H9 (cell line): ENCODE measurements around the gene HLA-DPB1. TPM values are rescaled to one million over a fixed set of nuclear protein-coding genes. Genes with fewer than 3 reads are reported as not detected.

ENCODE experiments used
- DNase-seq: peaks from one replicate; pipeline ENCODE4 v3.0.0-alpha.2; 2017
- H2AFZ ChIP-seq: one replicate; pipeline ENCODE4 v1.6.1; 2013; ENCODE audit warnings: mild to moderate bottlenecking, low read length, control low read depth, moderate library complexity
- H2AK5ac ChIP-seq: 2 replicates; pipeline ENCODE4 v1.6.1; 2013; ENCODE audit warnings: low read length, control low read depth, mixed read lengths; ENCODE audit not compliant: insufficient read length
- H2BK120ac ChIP-seq: one replicate; pipeline ENCODE4 v1.6.1; 2013; ENCODE audit warnings: low read depth, mild to moderate bottlenecking, low read length, control low read depth, inconsistent platforms; ENCODE audit not compliant: poor library complexity, severe bottlenecking
- H2BK12ac ChIP-seq: 2 replicates; pipeline ENCODE4 v1.6.1; 2013; ENCODE audit warnings: low read length, control low read depth, mixed read lengths, low read depth; ENCODE audit not compliant: insufficient read length
- H2BK15ac ChIP-seq: 2 replicates; pipeline ENCODE4 v1.6.1; 2013; ENCODE audit warnings: low read depth, low read length, control low read depth
- H2BK20ac ChIP-seq: one replicate; pipeline ENCODE4 v1.6.1; 2013; ENCODE audit warnings: low read depth, mild to moderate bottlenecking, low read length, control low read depth, inconsistent platforms; ENCODE audit not compliant: poor library complexity, severe bottlenecking
- H2BK5ac ChIP-seq: 2 replicates; pipeline ENCODE4 v1.6.1; 2013; ENCODE audit warnings: low read length, control low read depth, mixed read lengths; ENCODE audit not compliant: insufficient read length
- H3K14ac ChIP-seq: 2 replicates; pipeline ENCODE4 v1.6.1; 2013; ENCODE audit warnings: low read length, control low read depth; ENCODE audit not compliant: insufficient read depth
- H3K18ac ChIP-seq: 2 replicates; pipeline ENCODE4 v1.6.1; 2013; ENCODE audit warnings: low read depth, mild to moderate bottlenecking, mixed read lengths, low read length, control low read depth; ENCODE audit not compliant: insufficient read length
- H3K23ac ChIP-seq: 2 replicates; pipeline ENCODE4 v1.6.1; 2013; ENCODE audit warnings: low read length, control low read depth, mixed read lengths, low read depth; ENCODE audit not compliant: insufficient read length
- H3K23me2 ChIP-seq: 2 replicates; pipeline ENCODE4 v1.6.1; 2013; ENCODE audit warnings: low read depth, mild to moderate bottlenecking, mixed read lengths, low read length, control low read depth; ENCODE audit not compliant: insufficient read length, poor library complexity, severe bottlenecking
- H3K27ac ChIP-seq: 2 replicates; pipeline ENCODE4 v1.5.1; 2013; ENCODE audit warnings: low read length, control low read depth, mixed read lengths, low read depth; ENCODE audit not compliant: insufficient read length
- H3K27me3 ChIP-seq: 2 replicates; pipeline ENCODE4 v1.6.1; 2013; ENCODE audit warnings: low read length, control low read depth, inconsistent platforms; ENCODE audit not compliant: insufficient read depth
- H3K4ac ChIP-seq: 2 replicates; pipeline ENCODE4 v1.6.1; 2013; ENCODE audit warnings: low read depth, mild to moderate bottlenecking, control low read depth, inconsistent platforms, low read length, moderate library complexity
- H3K4me1 ChIP-seq: 2 replicates; pipeline ENCODE4 v1.6.1; 2013; ENCODE audit warnings: low read length, control low read depth, inconsistent platforms; ENCODE audit not compliant: insufficient read depth
- H3K4me2 ChIP-seq: 2 replicates; pipeline ENCODE4 v1.6.1; 2013; ENCODE audit warnings: low read length, control low read depth, mixed read lengths; ENCODE audit not compliant: insufficient read length, insufficient read depth
- H3K56ac ChIP-seq: 2 replicates; pipeline ENCODE4 v1.6.1; 2013; ENCODE audit warnings: low read depth, mild to moderate bottlenecking, mixed read lengths, low read length, control low read depth; ENCODE audit not compliant: insufficient read length
- H3K79me1 ChIP-seq: 2 replicates; pipeline ENCODE4 v1.6.1; 2013; ENCODE audit warnings: low read depth, mild to moderate bottlenecking, moderate library complexity, low read length, control low read depth, inconsistent platforms; ENCODE audit not compliant: insufficient read depth, poor library complexity, severe bottlenecking
- H3K79me2 ChIP-seq: 2 replicates; pipeline ENCODE4 v1.6.1; 2013; ENCODE audit warnings: low read length, control low read depth, inconsistent platforms; ENCODE audit not compliant: insufficient read depth
- H3K9ac ChIP-seq: 2 replicates; pipeline ENCODE4 v1.6.1; 2013; ENCODE audit warnings: low read length, control low read depth, mixed read lengths; ENCODE audit not compliant: insufficient read length; ENCODE audit errors: extremely low read depth
- H3K9me3 ChIP-seq: one replicate; pipeline ENCODE4 v1.6.1; 2013; ENCODE audit warnings: low read depth, low read length, inconsistent platforms; ENCODE audit not compliant: control insufficient read depth
- H3T11ph ChIP-seq: one replicate; pipeline ENCODE4 v1.6.1; 2013; ENCODE audit warnings: mild to moderate bottlenecking, low read length, control low read depth, inconsistent platforms
- H4K20me1 ChIP-seq: one replicate; pipeline ENCODE4 v1.6.1; 2013; ENCODE audit not compliant: control insufficient read depth, insufficient read length, insufficient read depth
- H4K5ac ChIP-seq: 2 replicates; pipeline ENCODE4 v1.6.1; 2013; ENCODE audit warnings: low read depth, mild to moderate bottlenecking, mixed read lengths, low read length, control low read depth; ENCODE audit not compliant: insufficient read length
- H4K8ac ChIP-seq: replicated peaks from 2 replicates; pipeline ENCODE4 v1.6.1; 2013; ENCODE audit warnings: low read length, control low read depth, mixed read lengths, low read depth; ENCODE audit not compliant: insufficient read length
- H4K91ac ChIP-seq: 2 replicates; pipeline ENCODE4 v1.6.1; 2013; ENCODE audit warnings: low read depth, mild to moderate bottlenecking, moderate library complexity, mixed read lengths, low read length, control low read depth; ENCODE audit not compliant: insufficient read length
- H3K27ac Mint-ChIP-seq, 3 experiments: 2 replicates in 2 of 3; 3 replicates in 1 of 3; pipeline ENCODE4 v1.8.0; 2020 to 2021; ENCODE audit warnings: mixed read lengths in 3 of 3, mild to moderate bottlenecking in 1 of 3, moderate library complexity in 1 of 3
- H3K27me3 Mint-ChIP-seq: 2 replicates; pipeline ENCODE4 v1.8.0; 2021; ENCODE audit warnings: low read depth, mild to moderate bottlenecking, moderate library complexity, mixed read lengths
- H3K36me3 Mint-ChIP-seq, 3 experiments: 2 replicates in 2 of 3; 3 replicates in 1 of 3; pipeline ENCODE4 v1.8.0; 2020 to 2021; ENCODE audit warnings: low read depth in 3 of 3, mixed read lengths in 3 of 3; ENCODE audit not compliant: insufficient read depth in 1 of 3
- H3K4me1 Mint-ChIP-seq, 2 experiments: 2 replicates each; pipeline ENCODE4 v1.8.0; 2020; ENCODE audit warnings: mixed read lengths in 2 of 2
- H3K4me3 Mint-ChIP-seq, 2 experiments: 2 replicates in 1 of 2; 3 replicates in 1 of 2; pipeline ENCODE4 v1.8.0; 2020 to 2021; ENCODE audit warnings: mild to moderate bottlenecking in 2 of 2, mixed read lengths in 2 of 2, moderate library complexity in 1 of 2
- H3K9me3 Mint-ChIP-seq, 2 experiments: 2 replicates in 1 of 2; 3 replicates in 1 of 2; pipeline ENCODE4 v1.8.0; 2020; ENCODE audit warnings: mild to moderate bottlenecking in 2 of 2, mixed read lengths in 2 of 2, moderate library complexity in 1 of 2
- WGBS: extraction: QIAGEN DNeasy Blood & Tissue Kit; methylation state at CpG from one replicate; pipeline ENCODE4 v1.1.7; 2013; ENCODE audit warnings: missing lambda C conversion rate, low lambda C conversion rate, mixed read lengths; ENCODE audit not compliant: insufficient read length; ENCODE audit errors: extremely low coverage; 5-methylcytosine and 5-hydroxymethylcytosine counted together
- total RNA-seq: library from RNA; stranded (reverse); gene quantifications from 2 replicates; pipeline ENCODE4 v1.2.1, GENCODE V29; 2021
- TF ChIP-seq, protein P1 (sequence below): fragments of 200-600 bp; sonication (generic); conservative IDR thresholded peaks from 3 replicates; pipeline ENCODE4 v1.8.0; 2021; ENCODE audit warnings: antibody characterized with exemption, mild to moderate bottlenecking

The HLA-DPB1 gene
- total RNA-seq, 1 experiment from 2014 or later: 23.6 TPM

DNA sequence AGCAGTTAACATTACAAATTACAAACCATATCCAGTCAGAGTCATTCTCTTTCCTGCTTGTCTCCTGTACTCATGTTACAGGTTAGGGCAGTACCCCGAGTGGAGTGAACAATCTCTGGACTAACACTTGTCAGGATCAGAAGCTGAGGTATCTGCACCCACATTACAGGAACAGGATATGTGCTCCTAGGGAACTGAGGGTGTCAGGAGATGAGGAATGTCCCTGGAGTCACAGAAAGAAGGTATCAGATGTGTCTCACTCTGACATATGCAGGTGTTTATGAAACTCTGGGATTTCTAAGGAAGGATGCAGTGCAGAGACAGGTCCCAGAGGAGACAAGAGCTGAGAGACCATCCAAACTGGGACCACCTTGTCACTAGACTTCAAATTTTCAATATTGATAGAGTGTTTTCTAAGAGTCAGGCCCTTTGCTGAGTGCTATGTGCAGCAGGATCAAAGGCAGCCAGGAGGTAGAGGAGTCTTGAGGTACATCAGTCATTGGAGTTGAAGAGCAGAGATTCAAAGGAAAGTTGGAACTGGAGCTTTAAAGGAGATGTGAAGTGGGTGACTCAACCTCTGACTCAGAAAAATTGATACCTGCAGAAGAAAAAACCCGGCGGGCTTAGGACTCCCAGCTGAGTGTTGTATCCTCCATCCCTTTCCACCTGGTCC is 12.6 kb downstream of the HLA-DPB1 start:
- no peak overlapping the region for H3T11ph ChIP-seq
- H3K4me2 ChIP-seq: no peak overlapping the region
- H2BK15ac ChIP-seq: no peak overlapping the region
- no peak for DNase-seq
- H2BK120ac ChIP-seq: no peak overlapping the region
- no peaks in the 10 kb centered on the region for H3K79me1 ChIP-seq
- H2AK5ac ChIP-seq: no peak overlapping the region
- no peak overlapping the region for H3K23ac ChIP-seq
- no peak overlapping the region for H3K27ac Mint-ChIP-seq
- H2BK12ac ChIP-seq: no peak overlapping the region
- H4K5ac ChIP-seq: no peak overlapping the region
- no peak overlapping the region for H3K27ac ChIP-seq
- H3K4me1 ChIP-seq: no peaks in the 10 kb centered on the region
- H3K4me3 Mint-ChIP-seq: no peak overlapping the region
- H3K18ac ChIP-seq: no peak overlapping the region
- no peak overlapping the region for H4K91ac ChIP-seq
- H3K14ac ChIP-seq: no peak overlapping the region
- H3K9me3 ChIP-seq: no peaks in the 10 kb centered on the region
- H3K23me2 ChIP-seq: no peaks in the 10 kb centered on the region
- no peak overlapping the region for H3K4ac ChIP-seq
- no peaks in the 10 kb centered on the region for H3K9me3 Mint-ChIP-seq
- no peak overlapping the region for H2AFZ ChIP-seq
- no peak overlapping the region for H3K56ac ChIP-seq
- peaks cover 2% of the 10 kb centered on the region for H3K27me3 Mint-ChIP-seq
- H3K27me3 ChIP-seq: no peaks in the 10 kb centered on the region
- no peak overlapping the region for H2BK20ac ChIP-seq
- no CpG with 5 or more reads among the region's 3 CpGs for WGBS
- no peak overlapping the region for H4K8ac ChIP-seq
- no peak overlapping the region for H2BK5ac ChIP-seq
- H3K79me2 ChIP-seq: no peaks in the 10 kb centered on the region
- TF ChIP-seq, protein P1, sequence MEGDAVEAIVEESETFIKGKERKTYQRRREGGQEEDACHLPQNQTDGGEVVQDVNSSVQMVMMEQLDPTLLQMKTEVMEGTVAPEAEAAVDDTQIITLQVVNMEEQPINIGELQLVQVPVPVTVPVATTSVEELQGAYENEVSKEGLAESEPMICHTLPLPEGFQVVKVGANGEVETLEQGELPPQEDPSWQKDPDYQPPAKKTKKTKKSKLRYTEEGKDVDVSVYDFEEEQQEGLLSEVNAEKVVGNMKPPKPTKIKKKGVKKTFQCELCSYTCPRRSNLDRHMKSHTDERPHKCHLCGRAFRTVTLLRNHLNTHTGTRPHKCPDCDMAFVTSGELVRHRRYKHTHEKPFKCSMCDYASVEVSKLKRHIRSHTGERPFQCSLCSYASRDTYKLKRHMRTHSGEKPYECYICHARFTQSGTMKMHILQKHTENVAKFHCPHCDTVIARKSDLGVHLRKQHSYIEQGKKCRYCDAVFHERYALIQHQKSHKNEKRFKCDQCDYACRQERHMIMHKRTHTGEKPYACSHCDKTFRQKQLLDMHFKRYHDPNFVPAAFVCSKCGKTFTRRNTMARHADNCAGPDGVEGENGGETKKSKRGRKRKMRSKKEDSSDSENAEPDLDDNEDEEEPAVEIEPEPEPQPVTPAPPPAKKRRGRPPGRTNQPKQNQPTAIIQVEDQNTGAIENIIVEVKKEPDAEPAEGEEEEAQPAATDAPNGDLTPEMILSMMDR: no peak
- peaks cover 9 to 25% (median 16%) of the 10 kb centered on the region in 3 experiments; a peak in 6 of 7 replicates for H3K36me3 Mint-ChIP-seq
- no peak overlapping the region for H3K9ac ChIP-seq
- peaks cover 0 to 2% of the 10 kb centered on the region in 2 experiments; a peak in 1 of 4 replicates for H3K4me1 Mint-ChIP-seq
- H4K20me1 ChIP-seq: no peaks in the 10 kb centered on the region
